Activated CD8-positive, alpha-beta T cell treated with anti-CD3 and anti-CD28 coated beads for 36 hours (primary cell): Measurements from ENCODE around the gene TTYH2. TPM values are rescaled to one million over a fixed set of nuclear protein-coding genes. Genes with fewer than 3 reads are reported as not detected.

Experiments
- ATAC-seq: fragments of 200-7000 bp; cut with Tn5 transposase; one replicate; pipeline ENCODE4 v1.10.0; 2021; ENCODE audit warnings: mild to moderate bottlenecking, moderate library complexity
- CTCF ChIA-PET: fragments of 350-600 bp; sonication (Branson Sonifier 250); formaldehyde crosslinking; loops from one replicate; lab custom pipeline; 2021; ENCODE audit warnings: antibody characterized with exemption; lab: Charles Lee
- POLR2A ChIA-PET: fragments of 350-600 bp; sonication (Branson Sonifier 250); formaldehyde crosslinking; loops from one replicate; lab custom pipeline; 2021; ENCODE audit warnings: antibody characterized with exemption; lab: Charles Lee
- DNase-seq: peaks from one replicate; pipeline ENCODE4 v3.0.0-alpha.2; 2020
- H3K27ac Mint-ChIP-seq: one replicate; pipeline ENCODE4 v1.8.0; 2021; ENCODE audit warnings: mild to moderate bottlenecking, mixed read lengths
- H3K27me3 Mint-ChIP-seq: one replicate; pipeline ENCODE4 v1.8.0; 2021; ENCODE audit warnings: mixed read lengths
- H3K36me3 Mint-ChIP-seq: one replicate; pipeline ENCODE4 v1.8.0; 2021; ENCODE audit warnings: low read depth, mixed read lengths
- H3K4me1 Mint-ChIP-seq: one replicate; pipeline ENCODE4 v1.8.0; 2021; ENCODE audit warnings: low read depth, mixed read lengths
- H3K4me3 Mint-ChIP-seq: one replicate; pipeline ENCODE4 v1.8.0; 2021; ENCODE audit warnings: mild to moderate bottlenecking, moderate library complexity, mixed read lengths
- H3K9me3 Mint-ChIP-seq: one replicate; pipeline ENCODE4 v1.8.0; 2021; ENCODE audit warnings: mixed read lengths
- CTCF ChIP-seq: fragments of 200-600 bp; IDR thresholded peaks from one replicate; pipeline ENCODE4 v1.8.0; 2022; ENCODE audit warnings: antibody characterized with exemption, mild to moderate bottlenecking
- intact Hi-C: fragments of 100-400 bp; cut with micrococcal nuclease; formaldehyde crosslinking; loops from one replicate; pipeline ENCODE4 v1.10.0; 2022
- total RNA-seq, 2 experiments: library from RNA; stranded (reverse); gene quantifications; one replicate each; pipeline ENCODE4 v1.2.3, GENCODE V29; 2021

Gene TTYH2
- total RNA-seq, 2 experiments from 2014 or later, result 3.4 to 4.9 TPM

DNA sequence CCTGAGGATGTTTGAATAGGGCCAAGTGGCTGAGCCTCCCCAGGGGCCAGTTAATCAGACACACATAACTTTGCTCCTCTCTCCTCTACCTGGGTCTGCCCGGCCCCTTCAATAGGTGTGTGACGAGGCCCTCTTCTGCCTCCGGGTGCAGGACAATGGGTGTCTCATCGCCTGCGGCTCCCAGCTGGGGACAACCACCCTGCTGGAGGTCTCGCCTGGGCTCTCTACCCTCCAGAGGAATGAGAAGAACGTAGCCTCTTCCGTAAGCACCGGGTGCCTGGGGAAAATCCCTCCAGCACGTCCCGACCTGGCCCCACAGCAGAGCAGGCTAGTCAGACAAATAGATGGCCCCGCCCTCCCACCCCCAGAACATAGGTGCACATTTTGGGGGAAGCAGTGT is 96.5 kb downstream of the TTYH2 start:
- peaks cover 5% of the 10 kb centered on the region for H3K9me3 Mint-ChIP-seq
- ChIA-PET CTCF (no interaction called here), POLR2A (interaction anchor here (0.7 kb wide), 1 partner anchor 940 kb away, joined by 5 read pairs; no protein-coding TSS in a partner anchor)
- no peaks in the 10 kb centered on the region for H3K36me3 Mint-ChIP-seq
- H3K27ac Mint-ChIP-seq, result no peak overlapping the region
- intact Hi-C loops, result no loop called here
- H3K27me3 Mint-ChIP-seq, result peaks cover 6% of the 10 kb centered on the region
- no peak for TF ChIP-seq CTCF
- H3K4me3 Mint-ChIP-seq, result no peak overlapping the region
- no peak for ATAC-seq
- no peak for DNase-seq
- H3K4me1 Mint-ChIP-seq, result peaks cover 4% of the 10 kb centered on the region

Other genes starting within 250 kb of the TTYH2 start
- 1,000 to 10,000 TPM; 1,500 to 1,574 TPM for gene RPL38, start 9.9 kb upstream of the TTYH2 start, total RNA-seq
- under 1 TPM; 0.45 to 0.47 TPM for gene DNAI2, start 60.7 kb downstream of the TTYH2 start, total RNA-seq
- gene KIF19, start 112.7 kb downstream of the TTYH2 start, total RNA-seq, result under 1 TPM; 0.11 to 0.18 TPM
- not detected for gene BTBD17, start 148.3 kb downstream of the TTYH2 start, total RNA-seq
- gene GPR142, start 153.9 kb downstream of the TTYH2 start, total RNA-seq, result not detected
- 1 to 10 TPM; 1.2 to 2.0 TPM for gene GPRC5C, start 218.5 kb downstream of the TTYH2 start, total RNA-seq